Endothelial cell of umbilical vein (primary cell): ENCODE data around the gene BMPR1B. TPM values are rescaled to one million over a fixed set of nuclear protein-coding genes. Genes with fewer than 3 reads are reported as not detected.

Experiments
- BruUV-seq: library from RNA; stranded (reverse); fragments of 400-500 nt; replicated peaks from 2 replicates; lab custom pipeline; 2021; lab: Mats Ljungman, UMichigan
- CTCF ChIA-PET: fragments of 300-600, 350-600 bp; sonication (Branson Sonifier 250); formaldehyde crosslinking; loops from one replicate; lab custom pipeline; 2021; ENCODE audit warnings: antibody characterized with exemption, inconsistent platforms; lab: Charles Lee
- POLR2A ChIA-PET: fragments of 300-600, 350-600 bp; sonication (Branson Sonifier 250); formaldehyde crosslinking; loops from one replicate; lab custom pipeline; 2021; ENCODE audit warnings: antibody characterized with exemption, inconsistent platforms; lab: Charles Lee
- DNase-seq: peaks from one replicate; pipeline ENCODE4 v3.0.0-alpha.2; 2011; ENCODE audit warnings: low read depth, low spot score
- FAIRE-seq: peaks from 2 replicates; lab custom pipeline; 2011; peaks lifted over from hg19 to GRCh38; lab: Jason Lieb, UNC
- H2AFZ ChIP-seq: 2 replicates; pipeline ENCODE4 v1.6.0; 2012; ENCODE audit warnings: low read depth, low read length, control low read depth, inconsistent platforms
- H3K27ac ChIP-seq: 2 replicates; pipeline ENCODE4 v1.5.1; 2011; ENCODE audit warnings: low read depth, mild to moderate bottlenecking, control low read depth, low read length, moderate library complexity; ENCODE audit not compliant: insufficient read depth
- H3K27me3 ChIP-seq, 2 experiments: 2 replicates each; pipeline versions ENCODE4 v1.6.0 to v1.6.1; 2011; ENCODE audit warnings: low read length in 2 of 2, mixed read lengths in 1 of 2; ENCODE audit not compliant: control insufficient read depth in 2 of 2, insufficient read depth in 2 of 2
- H3K36me3 ChIP-seq, 2 experiments: 2 replicates in 1 of 2; 3 replicates in 1 of 2; pipeline ENCODE4 v1.5.1; 2011; ENCODE audit warnings: low read length in 2 of 2, mild to moderate bottlenecking in 1 of 2, moderate library complexity in 1 of 2; ENCODE audit not compliant: control insufficient read depth in 2 of 2, insufficient read depth in 2 of 2; ENCODE audit errors: extremely low read depth in 1 of 2
- H3K4me1 ChIP-seq: 3 replicates; pipeline ENCODE4 v1.5.1; 2011; ENCODE audit warnings: mild to moderate bottlenecking, low read length; ENCODE audit not compliant: control insufficient read depth, insufficient read depth; ENCODE audit errors: extremely low read depth
- H3K4me2 ChIP-seq: 2 replicates; pipeline ENCODE4 v1.6.1; 2011; ENCODE audit warnings: low read length, control low read depth, mixed read lengths; ENCODE audit not compliant: insufficient read depth
- H3K4me3 ChIP-seq, 3 experiments: fragments of 200-600 bp in 1 of 3; sonication (generic), shearing (Covaris generic) in 1 of 3; replicated peaks in 1 of 3; 2 replicates each; pipeline ENCODE4 v1.5.1; 2011 to 2016; ENCODE audit warnings: control low read depth in 3 of 3, low read length in 3 of 3, mild to moderate bottlenecking in 2 of 3, inconsistent platforms in 1 of 3, low read depth in 1 of 3, moderate library complexity in 1 of 3; ENCODE audit not compliant: insufficient read depth in 1 of 3
- H3K79me2 ChIP-seq: 2 replicates; pipeline ENCODE4 v1.6.0; 2012; ENCODE audit warnings: low read length, inconsistent platforms; ENCODE audit not compliant: control insufficient read depth, insufficient read depth
- H3K9ac ChIP-seq: replicated peaks from 2 replicates; pipeline ENCODE3; 2011; ENCODE audit warnings: low read length, control low read depth; ENCODE audit not compliant: insufficient read depth; ENCODE audit errors: extremely low read depth
- H3K9me1 ChIP-seq: replicated peaks from 3 replicates; pipeline ENCODE4 v1.6.0; 2011; ENCODE audit warnings: mild to moderate bottlenecking, low read length; ENCODE audit not compliant: control insufficient read depth, insufficient read depth; ENCODE audit errors: extremely low read depth
- H3K9me3 ChIP-seq: replicated peaks from 2 replicates; pipeline ENCODE4 v1.5.1; 2012; ENCODE audit warnings: low read length, inconsistent platforms; ENCODE audit not compliant: control insufficient read depth, insufficient read depth
- H4K20me1 ChIP-seq: replicated peaks from 2 replicates; pipeline ENCODE3; 2011; ENCODE audit warnings: mild to moderate bottlenecking, low read length; ENCODE audit not compliant: control insufficient read depth, insufficient read depth; ENCODE audit errors: extremely low read depth
- EZH2 ChIP-seq: IDR thresholded peaks from 2 replicates; pipeline ENCODE4 v1.6.1; 2012; ENCODE audit warnings: borderline replicate concordance, low read depth, mild to moderate bottlenecking, moderate library complexity, low read length, inconsistent platforms; ENCODE audit not compliant: severe bottlenecking
- FOS ChIP-seq: IDR thresholded peaks from 2 replicates; pipeline ENCODE4 v1.6.1; 2011; ENCODE audit warnings: mild to moderate bottlenecking, low read length, moderate library complexity, borderline replicate concordance; ENCODE audit not compliant: insufficient read depth
- GATA2 ChIP-seq: IDR thresholded peaks from 2 replicates; pipeline ENCODE4 v1.7.0; 2011; ENCODE audit warnings: low read depth, mild to moderate bottlenecking, moderate library complexity, mixed read lengths, low read length; ENCODE audit not compliant: insufficient read length, insufficient read depth
- JUN ChIP-seq: IDR thresholded peaks from 2 replicates; pipeline ENCODE4 v1.6.1; 2011; ENCODE audit warnings: borderline replicate concordance, low read depth; ENCODE audit not compliant: insufficient read length, insufficient read depth
- MAX ChIP-seq: IDR thresholded peaks from 2 replicates; pipeline ENCODE4 v1.6.1; 2011; ENCODE audit not compliant: insufficient read depth, insufficient read length
- MYC ChIP-seq: IDR thresholded peaks from one replicate; pipeline ENCODE4 v1.6.1; 2011; ENCODE audit warnings: mild to moderate bottlenecking, low read depth, low read length
- POLR2A ChIP-seq: IDR thresholded peaks from 2 replicates; pipeline ENCODE4 v1.6.1; 2012; ENCODE audit warnings: low read depth, mild to moderate bottlenecking, control low read depth, low read length
- POLR2AphosphoS5 ChIP-seq: IDR thresholded peaks from 2 replicates; pipeline ENCODE4 v1.6.1; 2012; ENCODE audit warnings: low read depth, mild to moderate bottlenecking, control low read depth, low read length, moderate library complexity; ENCODE audit not compliant: insufficient read depth
- dilution Hi-C: fragments of 300-500 bp; cut with MboI; formaldehyde crosslinking; loops from one replicate; pipeline ENCODE4 v1.15.0; 2019; ENCODE audit warnings: low sequenced_read_pairs; ENCODE audit not compliant: extremely low pct_ligation_motif_present
- intact Hi-C: fragments of 100-400 bp; cut with micrococcal nuclease; formaldehyde crosslinking; loops from one replicate; pipeline ENCODE4 v1.10.0; 2022
- polyA plus RNA-seq, 4 experiments: library from polyadenylated mRNA; depleted of rRNA in 3 of 4; stranded (reverse) in 3 of 4; unstranded in 1 of 4; fragments of >200 nt; gene quantifications; 2 replicates each; pipeline versions ENCODE4 v1.2.1 to v1.2.3, GENCODE V29; 2011 to 2012; ENCODE audit warnings: missing spikeins in 1 of 4
- total RNA-seq: library from RNA; stranded (reverse); gene quantifications from 2 replicates; pipeline ENCODE4 v1.2.3, GENCODE V29; 2021
- TF ChIP-seq, protein P1 (sequence below), 2 donors: IDR thresholded peaks; 1 replicate in 1 of 2; 2 replicates in 1 of 2; pipeline ENCODE4 v1.5.1; 2011; ENCODE audit warnings: low read length in 2 of 2, mild to moderate bottlenecking in 2 of 2, moderate library complexity in 2 of 2, control low read depth in 1 of 2, inconsistent platforms in 1 of 2, low read depth in 1 of 2; ENCODE audit not compliant: insufficient read depth in 1 of 2; ENCODE audit errors: extremely low read depth in 1 of 2

The BMPR1B gene
- total and polyA plus RNA-seq, 2 donors (not counting 3 experiments of a cell fraction or from before 2014, with no cell fraction given) = 0.28 to 2.1 TPM

DNA sequence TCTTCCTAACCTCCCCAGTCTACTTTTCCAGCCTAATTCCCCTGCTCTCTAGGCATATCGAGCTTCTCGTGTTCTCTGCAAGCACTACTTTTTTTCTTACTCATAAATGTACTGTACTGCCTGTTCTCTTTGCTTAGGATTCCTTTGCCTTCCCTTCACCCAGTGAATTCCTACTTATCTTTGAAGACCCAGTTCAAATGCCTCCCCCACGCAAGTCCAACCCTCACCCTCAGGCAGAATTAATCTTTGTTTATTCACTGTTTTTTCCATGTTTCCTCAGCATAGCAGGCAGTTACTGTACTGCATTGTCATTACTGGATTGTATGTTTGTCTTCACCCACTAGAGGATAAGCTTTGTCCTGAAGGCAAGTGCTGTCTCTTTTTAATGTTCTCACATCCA lies 287.7 kb downstream of the BMPR1B start:
- H3K36me3 ChIP-seq = no peaks in the 10 kb centered on the region
- TF ChIP-seq EZH2 (no peak), JUN (no peak), POLR2AphosphoS5 (no peak), FOS (no peak), MYC (no peak), GATA2 (no peak), MAX (no peak), POLR2A (no peak)
- TF ChIP-seq, protein P1, sequence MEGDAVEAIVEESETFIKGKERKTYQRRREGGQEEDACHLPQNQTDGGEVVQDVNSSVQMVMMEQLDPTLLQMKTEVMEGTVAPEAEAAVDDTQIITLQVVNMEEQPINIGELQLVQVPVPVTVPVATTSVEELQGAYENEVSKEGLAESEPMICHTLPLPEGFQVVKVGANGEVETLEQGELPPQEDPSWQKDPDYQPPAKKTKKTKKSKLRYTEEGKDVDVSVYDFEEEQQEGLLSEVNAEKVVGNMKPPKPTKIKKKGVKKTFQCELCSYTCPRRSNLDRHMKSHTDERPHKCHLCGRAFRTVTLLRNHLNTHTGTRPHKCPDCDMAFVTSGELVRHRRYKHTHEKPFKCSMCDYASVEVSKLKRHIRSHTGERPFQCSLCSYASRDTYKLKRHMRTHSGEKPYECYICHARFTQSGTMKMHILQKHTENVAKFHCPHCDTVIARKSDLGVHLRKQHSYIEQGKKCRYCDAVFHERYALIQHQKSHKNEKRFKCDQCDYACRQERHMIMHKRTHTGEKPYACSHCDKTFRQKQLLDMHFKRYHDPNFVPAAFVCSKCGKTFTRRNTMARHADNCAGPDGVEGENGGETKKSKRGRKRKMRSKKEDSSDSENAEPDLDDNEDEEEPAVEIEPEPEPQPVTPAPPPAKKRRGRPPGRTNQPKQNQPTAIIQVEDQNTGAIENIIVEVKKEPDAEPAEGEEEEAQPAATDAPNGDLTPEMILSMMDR (IDR thresholded peaks at IDR 0.05; ENCODE audit: extremely low read depth in 1 of 2, insufficient read depth in 1 of 2, low read depth in 1 of 2, low read length in 2 of 2) = no peak
- FAIRE-seq (no peak), DNase-seq (no peak)
- H4K20me1 ChIP-seq = no peaks in the 10 kb centered on the region
- no peaks in the 10 kb centered on the region for H3K27me3 ChIP-seq
- no TSS peak for BruUV-seq
- POLR2A ChIA-PET = no interaction called here
- intact Hi-C loops = no loop called here
- H3K4me2 ChIP-seq = no peak overlapping the region
- H3K27ac ChIP-seq = no peak overlapping the region
- no peaks in the 10 kb centered on the region for H3K9me3 ChIP-seq
- no peak overlapping the region for H2AFZ ChIP-seq
- no peaks in the 10 kb centered on the region for H3K4me1 ChIP-seq
- CTCF ChIA-PET = no interaction called here
- H3K9me1 ChIP-seq = no peaks in the 10 kb centered on the region
- H3K79me2 ChIP-seq = no peaks in the 10 kb centered on the region
- H3K9ac ChIP-seq = no peak overlapping the region
- no peak overlapping the region for H3K4me3 ChIP-seq
- dilution Hi-C loops = no loop called here
